ENCODE measurements around the gene TSHZ1.

TSHZ1 gene

GRCh38 chr18:75210274-75211001 lies at the start of gene TSHZ1:
Gene TSHZ1, plus strand, starts transcription at chr18:75210797. Its CDS starts 1,080 bp downstream, at chr18:75211877.
- DNase-seq (ENCODE audit: low read depth in 2 of 2): no peak

GRCh38 chr18:75161256-75162028 lies 49.2 kb upstream of the TSHZ1 start:
- no peak for DNase-seq (ENCODE audit: low read depth in 2 of 2)

- no peak for DNase-seq (ENCODE audit: low read depth in 2 of 2)
Observed at GRCh38 chr18:75162467-75162866, 48.1 kb upstream of the TSHZ1 start.

GRCh38 chr18:75162978-75163377 lies 47.6 kb upstream of the TSHZ1 start:
- no peak for DNase-seq (ENCODE audit: low read depth in 2 of 2)

GRCh38 chr18:75163736-75164135 lies 46.9 kb upstream of the TSHZ1 start:
- DNase-seq (ENCODE audit: low read depth in 2 of 2): no peak

GRCh38 chr18:75164479-75164878 lies 46.1 kb upstream of the TSHZ1 start:
- DNase-seq (ENCODE audit: low read depth in 2 of 2): no peak

GRCh38 chr18:75165926-75166325 lies 44.7 kb upstream of the TSHZ1 start:
- DNase-seq (ENCODE audit: low read depth in 2 of 2): no peak

GRCh38 chr18:75167137-75167536 lies 43.5 kb upstream of the TSHZ1 start:
- no peak for DNase-seq (ENCODE audit: low read depth in 2 of 2)

GRCh38 chr18:75167759-75168618 lies 42.6 kb upstream of the TSHZ1 start:
- no peak for DNase-seq (ENCODE audit: low read depth in 2 of 2)

GRCh38 chr18:75168619-75169018 lies 42.0 kb upstream of the TSHZ1 start:
- no peak for DNase-seq (ENCODE audit: low read depth in 2 of 2)

- no peak for DNase-seq (ENCODE audit: low read depth in 2 of 2)
Observed at GRCh38 chr18:75169411-75169810, 41.2 kb upstream of the TSHZ1 start.

- no peak for DNase-seq (ENCODE audit: low read depth in 2 of 2)
Observed at GRCh38 chr18:75170022-75170789, 40.4 kb upstream of the TSHZ1 start.

GRCh38 chr18:75170916-75171315 lies 39.7 kb upstream of the TSHZ1 start:
- DNase-seq (ENCODE audit: low read depth in 2 of 2): no peak

GRCh38 chr18:75172299-75173124 lies 38.1 kb upstream of the TSHZ1 start:
- no peak for DNase-seq (ENCODE audit: low read depth in 2 of 2)

GRCh38 chr18:75173125-75173432 lies 37.5 kb upstream of the TSHZ1 start:
- DNase-seq (ENCODE audit: low read depth in 2 of 2): no peak

- DNase-seq (ENCODE audit: low read depth in 2 of 2): no peak
Observed at GRCh38 chr18:75173738-75174137, 36.9 kb upstream of the TSHZ1 start.

- DNase-seq (ENCODE audit: low read depth in 2 of 2): no peak
Observed at GRCh38 chr18:75176849-75177248, 33.7 kb upstream of the TSHZ1 start.

GRCh38 chr18:75178376-75178775 lies 32.2 kb upstream of the TSHZ1 start:
- DNase-seq (ENCODE audit: low read depth in 2 of 2): no peak

- DNase-seq (ENCODE audit: low read depth in 2 of 2): no peak
Observed at GRCh38 chr18:75179819-75180600, 30.6 kb upstream of the TSHZ1 start.

- no peak for DNase-seq (ENCODE audit: low read depth in 2 of 2)
Observed at GRCh38 chr18:75183524-75183923, 27.1 kb upstream of the TSHZ1 start.

Measured in activated CD8-positive, alpha-beta memory T cell treated with anti-CD3 and anti-CD28 coated beads for 4 hours (primary cell).